Cerebellar cortex (tissue), 1 donor: Measurements from ENCODE around the gene BSN.
A peak's percentile ranks its signal among the peaks of the same experiment; 100 is the strongest.

Source experiments
- DNase-seq: peaks from one replicate; pipeline ENCODE4 v3.0.0-alpha.2; 2015; ENCODE audit warnings: low spot score

Gene BSN

GRCh38 chr3:49553692-49554632 lies at the start of gene BSN:
BSN (plus strand) TSS chr3:49554477; CDS start chr3:49554603, 126 bp downstream.
- DNase-seq, result peak; percentile 84

DNA sequence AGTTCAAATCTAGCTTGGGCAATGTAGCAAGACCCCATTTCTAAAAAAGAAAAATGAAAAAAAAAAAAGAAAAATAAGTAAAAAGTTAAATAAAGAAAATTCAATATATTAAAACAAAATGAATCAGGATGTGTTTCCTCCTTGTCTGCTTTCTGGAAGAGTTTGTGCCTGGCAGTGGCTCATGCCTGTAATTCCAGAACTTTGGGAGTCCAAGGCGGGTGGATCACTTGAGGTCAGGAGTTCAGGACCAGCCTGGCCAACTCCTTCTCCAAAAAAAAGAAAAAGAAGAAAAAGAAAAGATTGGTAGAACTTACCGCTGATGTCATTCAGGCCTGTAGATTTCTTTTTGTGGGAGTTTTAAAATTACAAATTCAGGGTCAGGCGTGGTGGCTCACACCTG lies 47.4 kb upstream of the BSN start:
- no peak for DNase-seq

DNA sequence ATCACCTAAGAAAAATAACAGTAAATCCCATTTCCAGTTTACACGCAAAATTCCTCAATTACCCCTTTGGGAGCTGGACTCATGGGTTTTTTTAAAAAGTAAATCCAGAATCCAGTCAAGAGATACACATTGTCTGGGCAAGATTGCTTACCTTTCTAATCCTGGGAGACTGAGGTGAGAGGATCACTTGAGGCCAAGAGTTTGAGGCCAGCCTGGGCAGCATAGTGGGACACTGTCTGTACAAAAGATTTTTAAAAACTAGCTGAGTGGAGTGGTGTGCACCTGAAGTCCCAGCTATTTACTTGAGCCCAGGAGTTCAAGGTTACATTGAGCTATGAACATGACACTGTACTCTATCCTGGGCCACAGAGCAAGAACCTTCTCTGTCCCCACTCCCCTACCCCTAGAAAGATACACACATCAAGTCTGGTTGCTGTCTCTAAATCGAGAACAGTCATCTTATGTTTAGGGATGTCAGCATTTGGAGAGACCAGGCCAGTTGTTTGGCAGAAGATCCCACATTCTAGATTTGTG lies 45.2 kb upstream of the BSN start:
- DNase-seq, result no peak

DNA sequence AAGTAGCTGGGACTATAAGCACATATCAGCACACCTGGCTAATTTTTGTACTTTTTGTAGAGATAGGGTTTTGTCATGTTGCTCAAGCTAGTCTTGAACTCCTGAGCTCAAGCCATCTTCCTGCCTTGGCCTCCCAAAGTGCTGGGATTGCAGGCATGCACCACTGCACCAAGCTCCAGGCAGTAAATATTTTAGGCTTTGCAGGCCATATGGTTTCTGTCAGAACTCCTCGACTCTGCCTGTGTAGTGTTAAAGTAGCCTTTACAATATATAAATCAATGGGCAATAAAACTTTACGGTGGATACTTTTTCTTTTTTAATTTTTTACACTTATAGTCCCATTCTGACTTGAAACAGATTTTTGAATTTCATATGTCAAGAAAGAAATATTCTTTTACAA lies 42.6 kb upstream of the BSN start:
- no peak for DNase-seq

GRCh38 chr3:49512781-49513355 lies 41.4 kb upstream of the BSN start:
- no peak for DNase-seq

GRCh38 chr3:49513494-49514124 lies 40.7 kb upstream of the BSN start:
- DNase-seq, result no peak

DNA sequence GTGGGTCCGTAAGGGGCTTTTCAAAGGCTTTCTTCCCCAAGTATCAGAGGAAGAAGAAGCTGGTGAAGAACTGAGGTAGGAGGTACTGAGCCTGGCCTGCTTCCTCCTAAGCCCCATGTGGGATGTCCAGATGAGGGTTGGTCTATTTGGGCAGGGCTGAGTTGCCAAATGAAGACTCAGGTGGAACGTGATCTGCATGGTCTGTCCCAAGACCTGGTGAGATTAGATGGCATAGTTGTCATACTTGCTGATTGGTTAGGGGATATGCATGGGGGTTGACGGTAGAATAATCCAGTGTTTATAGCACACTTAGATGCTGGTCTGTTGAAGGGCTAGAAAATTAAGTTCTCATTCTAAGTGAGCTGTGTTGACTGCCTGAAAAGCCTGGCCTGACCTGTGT lies 36.3 kb upstream of the BSN start:
- DNase-seq, result no peak

DNA sequence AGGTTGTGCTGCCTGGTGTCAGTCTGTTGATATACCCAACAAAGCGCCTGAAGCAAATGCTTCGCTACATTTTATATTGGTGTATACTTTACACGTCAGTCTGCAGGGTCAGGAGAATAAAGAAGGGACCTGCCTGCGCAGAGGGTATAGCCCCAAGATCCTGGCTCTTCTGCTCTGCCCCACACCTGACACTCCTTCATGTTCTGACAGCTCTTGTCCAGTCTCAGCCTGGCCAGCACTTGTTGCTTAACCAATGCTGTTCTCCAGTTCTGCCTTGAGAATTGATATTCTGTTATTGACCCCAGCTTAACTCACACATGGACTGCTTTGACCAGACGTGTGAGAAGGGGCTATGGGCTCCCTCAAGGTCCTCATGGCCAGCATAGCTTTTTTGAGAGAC lies 35.8 kb upstream of the BSN start:
- no peak for DNase-seq

- DNase-seq, result no peak
These were observed 35.0 kb upstream of the BSN start for GRCh38 chr3:49519296-49519695.

DNA sequence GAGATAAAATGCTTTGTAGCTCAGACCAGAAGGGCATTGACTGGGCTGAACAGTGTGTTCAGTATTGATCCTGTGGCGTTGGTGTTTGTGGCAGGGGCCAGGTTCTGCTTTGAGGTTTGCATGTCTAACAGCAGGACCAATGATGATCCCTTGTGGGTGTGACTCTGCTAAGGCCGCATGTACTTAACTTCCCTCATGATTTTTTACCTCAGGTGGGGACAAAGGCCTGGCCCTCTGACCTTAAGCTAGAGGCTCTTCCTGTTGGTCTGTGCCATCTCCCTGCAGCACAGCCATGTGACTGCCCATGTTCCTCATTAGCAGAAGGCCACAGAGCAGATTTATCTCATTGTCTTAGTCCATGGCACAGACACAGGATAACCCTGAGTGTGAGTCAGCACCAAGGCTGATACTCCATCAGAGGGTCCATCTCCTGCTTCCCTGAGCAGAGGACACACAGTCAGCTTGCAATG lies 34.3 kb upstream of the BSN start:
- DNase-seq, result no peak

GRCh38 chr3:49523756-49524747 lies 30.2 kb upstream of the BSN start:
- no peak for DNase-seq

DNA sequence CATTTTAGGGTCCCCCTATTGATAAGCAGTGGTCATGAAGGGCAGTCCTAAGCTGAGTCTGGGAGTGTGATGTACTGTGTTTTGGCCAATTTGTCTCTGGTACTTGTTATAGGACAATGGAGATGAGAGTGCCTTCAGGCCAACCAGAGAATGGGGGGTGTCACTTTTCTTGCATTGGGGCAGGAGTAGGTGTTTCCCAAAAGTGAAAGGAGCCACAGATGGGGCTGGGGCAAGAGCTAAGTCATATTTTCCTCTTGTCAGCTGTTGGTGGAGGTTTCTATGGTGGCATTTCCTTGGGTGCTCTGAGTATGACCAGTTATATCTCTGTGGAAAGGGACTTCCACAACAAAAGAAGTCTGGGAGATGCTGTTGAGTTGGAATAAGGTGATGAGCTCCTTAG lies 24.7 kb upstream of the BSN start:
- DNase-seq, result no peak

DNA sequence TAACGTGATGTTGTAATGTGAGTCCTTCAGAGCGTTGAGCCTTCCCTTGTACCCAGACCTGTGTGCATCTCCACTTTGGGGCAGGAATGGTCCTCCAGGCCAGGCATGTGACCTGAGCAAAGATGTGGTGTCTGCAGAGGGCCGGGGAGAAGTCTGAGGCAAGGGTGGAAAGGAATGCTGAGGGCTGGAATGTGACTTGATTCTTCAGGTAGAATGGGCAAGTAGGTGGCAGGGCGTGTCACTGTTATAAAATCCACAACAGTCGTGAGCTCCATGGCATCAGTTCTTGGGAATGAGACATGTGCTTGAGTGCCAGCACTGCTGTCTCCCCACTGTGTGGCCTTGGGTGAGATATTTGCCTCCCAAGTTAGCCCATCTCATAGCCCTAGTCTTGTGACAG lies 24.0 kb upstream of the BSN start:
- DNase-seq, result no peak

GRCh38 chr3:49530701-49531100 lies 23.6 kb upstream of the BSN start:
- no peak for DNase-seq

DNA sequence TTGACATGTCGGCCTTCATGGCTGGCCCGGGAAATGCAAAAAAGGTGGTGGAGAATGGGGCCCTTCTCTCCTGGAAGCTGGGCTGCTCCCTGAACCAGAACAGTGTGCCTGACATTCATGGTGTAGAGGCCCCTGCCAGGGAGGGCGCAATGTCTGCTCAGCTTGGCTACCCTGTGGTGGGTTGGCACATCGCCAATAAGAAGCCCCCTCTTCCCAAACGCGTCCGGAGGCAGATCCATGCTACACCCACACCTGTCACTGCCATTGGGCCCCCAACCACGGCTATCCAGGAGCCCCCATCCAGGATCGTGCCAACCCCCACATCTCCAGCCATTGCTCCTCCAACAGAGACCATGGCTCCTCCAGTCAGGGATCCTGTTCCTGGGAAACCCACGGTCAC lies 23.1 kb upstream of the BSN start:
- no peak for DNase-seq

GRCh38 chr3:49531715-49532114 lies 22.6 kb upstream of the BSN start:
- no peak for DNase-seq

DNA sequence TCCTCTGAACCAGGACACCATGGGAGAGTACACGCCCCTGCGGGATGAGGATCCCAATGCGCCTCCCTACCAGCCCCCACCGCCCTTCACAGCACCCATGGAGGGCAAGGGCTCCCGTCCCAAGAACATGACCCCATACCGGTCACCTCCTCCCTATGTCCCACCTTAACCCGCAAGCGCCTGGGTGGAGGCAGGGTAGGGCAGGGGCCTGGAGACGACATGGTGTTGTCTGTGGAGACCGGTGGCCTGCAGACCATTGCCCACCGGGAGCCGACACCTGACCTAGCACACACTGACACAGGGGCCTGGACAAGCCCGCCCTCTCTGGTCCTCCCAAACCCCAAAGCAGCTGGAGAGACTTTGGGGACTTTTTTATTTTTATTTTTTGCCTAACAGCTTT lies 21.2 kb upstream of the BSN start:
- no peak for DNase-seq

- DNase-seq, result no peak
These were observed 20.3 kb upstream of the BSN start for GRCh38 chr3:49533786-49534519.

- DNase-seq, result peak; percentile 77
These were observed 19.5 kb upstream of the BSN start for GRCh38 chr3:49534581-49535441.
